Mesothelial cell of epicardium (in vitro differentiated cells): Measurements from ENCODE around the gene BID. TPM values are rescaled to one million over a fixed set of nuclear protein-coding genes. Genes with fewer than 3 reads are reported as not detected.

ENCODE experiments used
- DNase-seq, 2 experiments: peaks; one replicate each; pipeline ENCODE4 v3.0.0; 2021; ENCODE audit warnings: low spot score in 2 of 2; ENCODE audit not compliant: unreplicated experiment in 2 of 2
- H3K27ac Mint-ChIP-seq: 2 replicates; pipeline ENCODE4 v1.8.0; 2021; ENCODE audit warnings: mixed read lengths
- H3K27me3 Mint-ChIP-seq: 2 replicates; pipeline ENCODE4 v1.8.0; 2021; ENCODE audit warnings: low read depth, mixed read lengths
- H3K36me3 Mint-ChIP-seq: 2 replicates; pipeline ENCODE4 v1.8.0; 2021; ENCODE audit warnings: mixed read lengths
- H3K4me1 Mint-ChIP-seq: 2 replicates; pipeline ENCODE4 v1.8.0; 2021; ENCODE audit warnings: mixed read lengths
- H3K4me3 Mint-ChIP-seq: 2 replicates; pipeline ENCODE4 v1.8.0; 2021; ENCODE audit warnings: mild to moderate bottlenecking, moderate library complexity, mixed read lengths
- H3K9me3 Mint-ChIP-seq: 2 replicates; pipeline ENCODE4 v1.8.0; 2021; ENCODE audit warnings: mixed read lengths
- total RNA-seq: library from RNA; stranded (reverse); gene quantifications from 3 replicates; pipeline ENCODE4 v1.2.1, GENCODE V29; 2021
- TF ChIP-seq, protein P1 (sequence below): fragments of 200-600 bp; sonication (generic); IDR thresholded peaks from one replicate; pipeline ENCODE4 v1.5.0; 2021; ENCODE audit warnings: antibody characterized with exemption; ENCODE audit not compliant: unreplicated experiment

Gene BID
- total RNA-seq, 1 donor from 2014 or later: 29.9 TPM

DNA sequence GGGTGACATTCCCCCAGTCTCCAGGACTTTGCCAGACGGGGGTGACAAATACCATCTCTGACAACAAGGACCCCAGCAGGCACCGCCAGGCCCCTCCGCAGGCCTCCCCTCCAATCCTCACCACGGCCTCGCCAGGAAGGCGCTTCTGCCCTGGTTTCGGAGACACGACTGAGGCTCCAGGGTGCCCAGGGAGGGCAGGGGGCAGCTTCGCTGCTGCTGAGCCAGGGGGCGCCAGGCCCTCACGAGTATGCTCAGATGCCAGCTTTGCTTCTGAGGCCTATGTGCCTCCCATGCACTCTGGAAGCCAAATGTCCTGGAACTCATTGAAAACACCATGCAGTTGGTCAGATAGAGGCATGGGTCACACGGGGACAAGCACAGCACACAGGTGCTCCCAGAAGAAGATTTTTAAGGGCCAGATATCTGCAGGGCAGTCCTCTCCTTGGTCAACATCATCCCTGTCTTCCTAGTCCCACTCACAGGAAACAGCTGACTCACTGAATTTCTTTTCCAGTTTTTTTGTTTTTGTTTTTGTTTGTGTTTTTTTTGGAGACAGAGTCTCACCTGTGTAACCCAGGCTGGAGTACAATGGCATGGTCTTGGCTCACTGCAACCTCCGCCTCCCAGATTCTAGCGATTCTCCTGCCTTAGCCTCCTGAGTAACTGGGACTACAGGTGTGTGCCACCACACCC lies 19.9 kb downstream of the BID start:
- TF ChIP-seq, protein P1, sequence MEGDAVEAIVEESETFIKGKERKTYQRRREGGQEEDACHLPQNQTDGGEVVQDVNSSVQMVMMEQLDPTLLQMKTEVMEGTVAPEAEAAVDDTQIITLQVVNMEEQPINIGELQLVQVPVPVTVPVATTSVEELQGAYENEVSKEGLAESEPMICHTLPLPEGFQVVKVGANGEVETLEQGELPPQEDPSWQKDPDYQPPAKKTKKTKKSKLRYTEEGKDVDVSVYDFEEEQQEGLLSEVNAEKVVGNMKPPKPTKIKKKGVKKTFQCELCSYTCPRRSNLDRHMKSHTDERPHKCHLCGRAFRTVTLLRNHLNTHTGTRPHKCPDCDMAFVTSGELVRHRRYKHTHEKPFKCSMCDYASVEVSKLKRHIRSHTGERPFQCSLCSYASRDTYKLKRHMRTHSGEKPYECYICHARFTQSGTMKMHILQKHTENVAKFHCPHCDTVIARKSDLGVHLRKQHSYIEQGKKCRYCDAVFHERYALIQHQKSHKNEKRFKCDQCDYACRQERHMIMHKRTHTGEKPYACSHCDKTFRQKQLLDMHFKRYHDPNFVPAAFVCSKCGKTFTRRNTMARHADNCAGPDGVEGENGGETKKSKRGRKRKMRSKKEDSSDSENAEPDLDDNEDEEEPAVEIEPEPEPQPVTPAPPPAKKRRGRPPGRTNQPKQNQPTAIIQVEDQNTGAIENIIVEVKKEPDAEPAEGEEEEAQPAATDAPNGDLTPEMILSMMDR: no peak
- H3K9me3 Mint-ChIP-seq: no peaks in the 10 kb centered on the region
- peaks cover 8% of the 10 kb centered on the region for H3K36me3 Mint-ChIP-seq
- H3K4me1 Mint-ChIP-seq: no peaks in the 10 kb centered on the region
- DNase-seq: no peak
- no peak overlapping the region for H3K27ac Mint-ChIP-seq
- H3K4me3 Mint-ChIP-seq: no peak overlapping the region
- no peaks in the 10 kb centered on the region for H3K27me3 Mint-ChIP-seq

DNA sequence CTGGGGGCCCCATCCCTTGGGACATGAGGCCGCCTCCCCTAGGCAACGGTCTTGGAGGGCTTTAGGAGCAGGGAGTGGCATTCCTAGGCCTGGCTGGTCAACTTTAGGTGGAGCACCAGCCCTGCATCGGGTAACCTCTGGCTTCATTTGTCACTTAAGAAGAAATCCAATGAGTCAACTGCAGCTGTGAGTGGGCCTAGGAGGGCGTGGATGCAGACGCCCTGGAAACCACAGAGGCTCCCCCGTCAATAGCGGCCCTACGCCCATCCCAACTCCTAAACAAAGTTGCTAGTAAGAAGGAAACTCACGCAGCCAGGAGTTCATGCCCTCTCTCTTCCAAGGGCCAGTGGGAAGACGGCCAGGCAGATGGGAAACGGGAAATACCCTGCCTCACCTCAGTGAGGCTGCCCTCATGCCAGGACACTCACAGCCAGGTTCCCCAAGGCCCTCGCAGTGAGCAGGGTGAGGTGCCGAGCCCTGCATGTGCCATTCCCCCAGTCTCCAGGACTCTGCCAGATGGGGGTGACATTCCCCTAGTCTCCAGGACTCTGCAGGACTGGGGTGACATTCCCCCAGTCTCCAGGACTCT lies 20.8 kb downstream of the BID start:
- Mint-ChIP-seq H3K36me3 (peaks cover 6% of the 10 kb centered on the region), H3K27ac (no peak overlapping the region), H3K9me3 (no peaks in the 10 kb centered on the region), H3K27me3 (no peaks in the 10 kb centered on the region), H3K4me1 (no peaks in the 10 kb centered on the region), H3K4me3 (no peak overlapping the region)
- TF ChIP-seq, protein P1: no peak
- no peak for DNase-seq

DNA sequence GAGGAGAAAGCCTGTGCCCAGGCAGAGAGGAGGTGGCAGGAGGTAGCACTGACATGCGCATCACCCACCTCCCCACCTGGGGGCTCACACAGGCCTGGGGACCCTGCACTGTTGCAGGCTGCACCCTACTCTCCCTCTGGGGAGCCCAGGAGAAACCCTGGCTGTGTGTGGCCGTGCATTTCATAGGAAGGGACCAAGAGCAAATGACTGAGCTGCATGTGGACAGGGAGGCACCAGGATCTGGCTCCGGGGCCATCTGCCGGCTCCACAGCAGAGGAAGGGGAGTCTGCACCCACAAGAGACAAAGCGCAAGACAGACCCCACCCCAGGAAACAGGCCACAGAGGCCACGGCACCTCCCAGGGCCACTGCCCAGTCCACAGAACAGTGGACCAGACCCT lies 22.7 kb downstream of the BID start:
- peaks cover 3% of the 10 kb centered on the region for H3K36me3 Mint-ChIP-seq
- no peaks in the 10 kb centered on the region for H3K9me3 Mint-ChIP-seq
- no peak overlapping the region for H3K27ac Mint-ChIP-seq

DNA sequence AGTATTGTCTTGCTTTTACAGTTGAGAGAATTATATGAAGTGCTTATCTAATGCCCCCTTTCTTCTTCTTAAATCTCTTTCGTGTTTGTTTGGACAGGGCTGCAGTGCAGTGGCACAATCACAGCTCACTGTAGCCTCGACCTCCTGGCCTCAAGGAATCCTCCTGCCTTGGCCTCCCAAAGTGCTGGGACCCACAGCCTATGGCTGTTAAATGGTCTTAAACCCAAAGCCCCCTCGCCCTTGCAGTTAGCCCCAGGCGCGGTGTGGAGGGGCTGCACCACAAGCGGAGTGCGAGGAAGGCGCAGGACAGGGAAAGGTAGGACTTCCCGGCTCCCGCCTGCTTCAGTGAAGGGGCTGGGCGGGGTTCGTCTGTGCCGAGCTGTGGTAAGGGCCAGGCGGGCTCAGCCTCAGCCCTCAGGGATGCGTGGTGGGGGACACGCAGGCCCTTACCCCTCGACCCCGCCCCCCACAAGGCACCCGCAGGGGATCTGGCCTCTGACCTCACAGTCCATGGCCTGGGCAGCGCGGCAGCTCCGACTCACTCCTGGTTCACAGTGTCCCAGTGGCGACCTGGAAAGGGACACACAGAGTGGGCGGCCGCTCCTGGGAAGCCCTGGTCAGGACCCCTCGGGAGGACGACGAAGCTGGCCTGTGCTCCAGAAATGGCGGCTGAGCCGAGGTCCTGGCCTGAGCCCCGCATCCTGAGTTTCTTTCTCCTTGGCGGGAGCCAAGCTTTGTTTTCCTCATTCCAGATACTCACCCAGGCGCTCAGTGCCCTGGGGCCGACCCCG lies 24.5 kb downstream of the BID start:
- Mint-ChIP-seq H3K36me3 (peaks cover 3% of the 10 kb centered on the region), H3K9me3 (no peaks in the 10 kb centered on the region), H3K27me3 (no peaks in the 10 kb centered on the region), H3K4me3 (no peak overlapping the region), H3K27ac (no peak overlapping the region), H3K4me1 (no peaks in the 10 kb centered on the region)
- TF ChIP-seq, protein P1: no peak
- DNase-seq: no peak

More for the DNA sequence above, 22.7 kb downstream of the BID start:
- Mint-ChIP-seq H3K4me1 (no peaks in the 10 kb centered on the region), H3K4me3 (no peak overlapping the region), H3K27me3 (no peaks in the 10 kb centered on the region)
- TF ChIP-seq, protein P1: no peak
- no peak for DNase-seq

DNA sequence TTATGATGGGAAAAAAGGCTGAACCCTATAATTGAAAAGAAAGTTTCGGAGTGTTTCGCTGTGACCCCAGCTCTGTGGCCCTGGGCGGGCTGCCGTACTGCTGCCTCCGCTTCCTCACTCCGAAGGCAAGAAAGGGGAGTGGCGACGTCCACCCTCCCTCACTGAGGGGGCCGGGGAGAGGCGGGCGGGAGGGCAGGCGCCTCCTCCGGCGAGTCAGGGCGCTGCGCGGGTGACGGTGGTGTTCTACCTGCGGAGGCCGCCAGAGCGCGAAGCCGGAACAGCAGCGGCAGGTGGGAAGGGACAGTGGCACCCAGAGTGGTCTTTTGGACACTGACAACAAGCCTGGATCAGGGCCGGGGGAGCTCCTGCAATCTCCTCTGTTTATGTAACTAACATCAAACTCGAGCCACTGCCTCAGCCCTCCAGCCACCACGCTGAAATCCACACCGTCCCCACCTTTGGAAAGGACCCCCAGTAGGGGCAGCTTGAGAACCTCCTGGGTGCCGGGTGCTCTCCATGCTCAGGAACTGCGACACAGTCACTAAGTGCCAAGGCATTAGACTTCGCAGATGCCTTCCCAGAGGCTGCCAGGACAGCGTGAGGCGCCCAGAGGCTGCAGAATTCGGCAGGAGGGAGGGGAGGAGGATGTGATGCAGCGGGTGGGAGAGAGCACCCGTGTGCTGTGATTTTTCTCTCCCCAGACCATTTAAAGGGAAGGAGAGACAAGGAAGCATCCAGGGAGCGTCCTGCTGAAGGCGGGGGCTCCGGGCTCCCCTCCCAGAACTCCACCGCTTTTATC lies 25.5 kb downstream of the BID start:
- no peaks in the 10 kb centered on the region for H3K4me1 Mint-ChIP-seq
- no peak overlapping the region for H3K27ac Mint-ChIP-seq
- no peaks in the 10 kb centered on the region for H3K9me3 Mint-ChIP-seq
- no peak overlapping the region for H3K4me3 Mint-ChIP-seq
- TF ChIP-seq, protein P1: no peak
- no peak for DNase-seq
- no peaks in the 10 kb centered on the region for H3K27me3 Mint-ChIP-seq
- H3K36me3 Mint-ChIP-seq: peaks cover 3% of the 10 kb centered on the region
